Measurements from ENCODE around the gene GRIA4. TPM values are rescaled to one million over a fixed set of nuclear protein-coding genes. Genes with fewer than 3 reads are reported as not detected.

Gene GRIA4
- total RNA-seq, 1 experiment from 2014 or later: not detected

DNA sequence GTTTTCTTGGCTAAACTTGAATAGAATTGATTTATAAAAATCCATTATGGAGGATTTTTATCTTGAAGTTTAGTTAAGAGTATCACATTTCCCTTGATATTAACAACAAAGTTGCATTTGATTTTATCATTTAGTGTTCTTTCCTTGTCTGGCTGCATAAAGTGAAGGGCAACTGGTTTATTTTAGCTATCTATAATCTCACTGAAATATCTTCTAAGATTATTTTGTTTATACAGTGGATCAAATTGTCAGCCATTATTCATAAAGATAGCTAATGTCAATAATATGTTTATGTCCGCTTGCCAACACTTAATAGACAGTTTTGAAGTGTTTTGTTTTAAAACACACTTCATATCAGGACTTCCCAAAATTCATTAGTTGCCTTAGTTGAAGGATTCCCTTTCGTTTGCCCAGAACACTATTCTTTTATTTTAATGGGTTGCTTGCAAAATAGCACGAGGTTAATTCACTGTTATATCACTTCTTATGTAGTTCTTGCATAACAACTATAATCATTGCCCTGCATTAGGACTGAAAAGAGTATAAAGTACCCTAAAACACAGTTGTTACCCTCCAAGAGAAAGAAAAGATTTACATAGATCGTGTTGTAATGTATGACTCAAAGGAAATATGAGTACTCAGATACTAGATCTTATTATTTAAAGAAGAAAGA is 339.2 kb downstream of the GRIA4 start:
- CTCF ChIA-PET: no interaction called here
- TF ChIP-seq, protein P1, sequence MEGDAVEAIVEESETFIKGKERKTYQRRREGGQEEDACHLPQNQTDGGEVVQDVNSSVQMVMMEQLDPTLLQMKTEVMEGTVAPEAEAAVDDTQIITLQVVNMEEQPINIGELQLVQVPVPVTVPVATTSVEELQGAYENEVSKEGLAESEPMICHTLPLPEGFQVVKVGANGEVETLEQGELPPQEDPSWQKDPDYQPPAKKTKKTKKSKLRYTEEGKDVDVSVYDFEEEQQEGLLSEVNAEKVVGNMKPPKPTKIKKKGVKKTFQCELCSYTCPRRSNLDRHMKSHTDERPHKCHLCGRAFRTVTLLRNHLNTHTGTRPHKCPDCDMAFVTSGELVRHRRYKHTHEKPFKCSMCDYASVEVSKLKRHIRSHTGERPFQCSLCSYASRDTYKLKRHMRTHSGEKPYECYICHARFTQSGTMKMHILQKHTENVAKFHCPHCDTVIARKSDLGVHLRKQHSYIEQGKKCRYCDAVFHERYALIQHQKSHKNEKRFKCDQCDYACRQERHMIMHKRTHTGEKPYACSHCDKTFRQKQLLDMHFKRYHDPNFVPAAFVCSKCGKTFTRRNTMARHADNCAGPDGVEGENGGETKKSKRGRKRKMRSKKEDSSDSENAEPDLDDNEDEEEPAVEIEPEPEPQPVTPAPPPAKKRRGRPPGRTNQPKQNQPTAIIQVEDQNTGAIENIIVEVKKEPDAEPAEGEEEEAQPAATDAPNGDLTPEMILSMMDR (conservative IDR thresholded peaks at IDR 0.05): no peak
- TF ChIP-seq EZH2 (IDR thresholded peaks at IDR 0.05; ENCODE audit: low read depth): no peak
- H3K36me3 ChIP-seq (ENCODE audit: low read depth): no peaks in the 10 kb centered on the region
- no peak overlapping the region for H3K4me2 ChIP-seq
- intact Hi-C loops (cut with micrococcal nuclease; ENCODE audit: unreplicated experiment): no loop called here
- no peak overlapping the region for H3K27ac ChIP-seq
- no peaks in the 10 kb centered on the region for H3K4me1 ChIP-seq (replicated peaks; ENCODE audit: insufficient read depth)
- H3K79me2 ChIP-seq (ENCODE audit: low read depth): no peaks in the 10 kb centered on the region
- POLR2A ChIA-PET (ENCODE audit: unreplicated experiment): no interaction called here
- no peak overlapping the region for H3K4me3 ChIP-seq
- H4K20me1 ChIP-seq (ENCODE audit: insufficient read depth): no peaks in the 10 kb centered on the region
- 0 out of 2 replicates have a peak, but pooled peaks cover 4% of the 10 kb centered on the region for H3K9me2 ChIP-seq (ENCODE audit: insufficient read depth)
- H2AFZ ChIP-seq: no peak overlapping the region
- H3K27me3 ChIP-seq (ENCODE audit: insufficient read depth, low read depth): no peaks in the 10 kb centered on the region
- H3K9me3 ChIP-seq (ENCODE audit: insufficient read depth, low read depth): no peaks in the 10 kb centered on the region
- no peak for DNase-seq
- no TSS peak for BruUV-seq (replicated peaks)
- H3F3A ChIP-seq (ENCODE audit: insufficient read depth, low read depth): no peaks in the 10 kb centered on the region

DNA sequence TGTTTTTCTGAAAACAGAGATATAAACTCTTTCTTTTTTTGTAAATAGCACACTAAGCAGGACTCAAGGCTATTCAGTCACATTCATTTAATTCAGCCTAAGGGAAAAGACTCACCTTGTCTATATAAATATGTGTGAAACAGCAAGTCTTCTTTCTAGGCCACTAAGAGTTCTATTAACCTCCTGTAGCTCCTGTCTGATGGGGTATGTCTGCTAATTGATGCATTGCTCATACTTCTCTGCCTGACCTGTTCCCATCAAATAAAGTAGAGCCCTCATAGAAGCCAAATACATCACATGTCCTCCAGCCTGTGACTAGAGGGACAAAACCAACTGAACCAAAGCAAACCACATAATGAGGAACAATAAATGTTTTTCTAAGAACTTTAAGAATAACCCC is 344.0 kb downstream of the GRIA4 start:
- Histone ChIP-seq H3K27ac (no peak overlapping the region), H3K27me3 (ENCODE audit: insufficient read depth, low read depth) (no peaks in the 10 kb centered on the region), H3K4me3 (no peak overlapping the region), H3K4me2 (no peak overlapping the region), H2AFZ (no peak overlapping the region), H3K79me2 (ENCODE audit: low read depth) (no peaks in the 10 kb centered on the region), H3F3A (ENCODE audit: insufficient read depth, low read depth) (no peaks in the 10 kb centered on the region), H3K9me2 (ENCODE audit: insufficient read depth) (0 out of 2 replicates have a peak, but pooled peaks cover 4% of the 10 kb centered on the region), H4K20me1 (ENCODE audit: insufficient read depth) (no peaks in the 10 kb centered on the region), H3K9me3 (ENCODE audit: insufficient read depth, low read depth) (no peaks in the 10 kb centered on the region), H3K4me1 (replicated peaks; ENCODE audit: insufficient read depth) (no peaks in the 10 kb centered on the region), H3K36me3 (ENCODE audit: low read depth) (no peaks in the 10 kb centered on the region)
- intact Hi-C loops (cut with micrococcal nuclease; ENCODE audit: unreplicated experiment): no loop called here
- POLR2A ChIA-PET (ENCODE audit: unreplicated experiment): no interaction called here
- CTCF ChIA-PET: no interaction called here
- BruUV-seq (replicated peaks): no TSS peak
- no peak for DNase-seq
- no peak for TF ChIP-seq EZH2 (IDR thresholded peaks at IDR 0.05; ENCODE audit: low read depth)
- TF ChIP-seq, protein P1 (conservative IDR thresholded peaks at IDR 0.05): no peak

DNA sequence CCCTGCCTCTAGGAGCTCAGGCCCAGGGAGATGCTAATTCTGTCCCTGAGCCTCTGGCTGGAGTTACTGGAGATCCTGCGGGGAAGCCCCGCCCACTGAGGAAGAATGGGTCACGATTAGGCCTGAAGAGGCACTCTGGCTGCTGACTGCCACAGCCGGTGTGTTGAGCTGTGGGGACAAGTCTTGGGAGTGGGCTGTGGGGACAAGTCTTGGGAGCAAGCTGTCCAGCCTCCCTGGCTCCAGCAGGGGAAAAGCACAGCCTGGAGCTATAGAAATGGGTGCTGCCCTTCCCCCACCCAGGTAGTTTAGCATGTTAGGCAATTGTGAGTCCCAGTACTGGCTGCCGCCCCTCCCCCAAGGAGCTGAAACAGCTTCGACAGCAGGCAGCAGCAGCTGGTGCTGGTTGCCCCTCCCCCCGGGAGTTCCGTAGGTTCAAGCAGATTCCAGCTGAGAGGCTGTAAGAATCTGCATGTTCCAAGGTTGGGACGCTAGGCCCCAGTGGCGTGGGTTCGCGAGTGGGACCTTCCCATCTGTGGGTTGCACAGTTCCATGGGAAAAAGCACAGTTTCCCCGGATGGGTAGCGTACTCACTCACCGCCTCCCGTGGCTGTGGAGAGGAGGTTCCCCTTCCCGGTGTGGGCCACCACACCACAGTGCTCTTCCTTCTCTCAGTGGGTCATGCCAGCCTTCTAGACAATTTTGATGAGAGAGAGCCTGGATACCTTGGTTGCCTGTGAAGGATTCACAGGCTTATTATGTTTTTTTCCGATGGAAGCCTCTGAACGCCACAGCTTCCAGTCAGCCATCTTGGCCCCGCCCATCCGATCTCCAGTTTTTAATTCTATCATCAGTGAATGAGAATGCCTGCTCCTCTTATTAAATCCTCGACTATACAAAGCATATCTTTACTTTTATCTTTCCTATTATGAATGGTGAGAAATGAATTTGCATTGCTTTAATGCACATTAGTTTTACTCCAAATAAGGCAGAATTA is 350.7 kb downstream of the GRIA4 start:
- Histone ChIP-seq H3F3A (ENCODE audit: insufficient read depth, low read depth) (no peaks in the 10 kb centered on the region), H3K9me3 (ENCODE audit: insufficient read depth, low read depth) (no peaks in the 10 kb centered on the region), H3K27ac (no peak overlapping the region), H3K4me3 (peak overlapping the region; percentile 49; the same call in 1 of the 2 replicates), H3K4me2 (peak overlapping the region; percentile 43), H3K79me2 (ENCODE audit: low read depth) (no peaks in the 10 kb centered on the region), H4K20me1 (ENCODE audit: insufficient read depth) (no peaks in the 10 kb centered on the region), H3K27me3 (ENCODE audit: insufficient read depth, low read depth) (no peaks in the 10 kb centered on the region), H3K4me1 (replicated peaks; ENCODE audit: insufficient read depth) (no peaks in the 10 kb centered on the region), H3K9me2 (ENCODE audit: insufficient read depth) (no peaks in the 10 kb centered on the region), H2AFZ (peak overlapping the region; percentile 77), H3K36me3 (ENCODE audit: low read depth) (no peaks in the 10 kb centered on the region)
- no peak for DNase-seq
- POLR2A ChIA-PET (ENCODE audit: unreplicated experiment): no interaction called here
- intact Hi-C loops (cut with micrococcal nuclease; ENCODE audit: unreplicated experiment): no loop called here
- BruUV-seq (replicated peaks): no TSS peak
- CTCF ChIA-PET: no interaction called here
- no peak for TF ChIP-seq EZH2 (IDR thresholded peaks at IDR 0.05; ENCODE audit: low read depth)
- TF ChIP-seq, protein P1 (conservative IDR thresholded peaks at IDR 0.05): no peak
